Stimulated activated CD4-positive, alpha-beta T cell treated with anti-CD3 and anti-CD28 coated beads, Interleukin-12 subunit alpha, Interleukin-12 subunit beta, amount 100 ng/mL, for 48 hours (primary cell): ENCODE data around the gene CBFA2T3.
"Not testable (repeated sequence)": the region's sequence is repeated elsewhere in the genome, so short reads cannot be mapped to it uniquely, and the experiment has no call there.

Experiments used
- DNase-seq, 3 donors: peaks; one replicate each; pipeline ENCODE4 v3.0.0-alpha.2; 2020; ENCODE audit warnings: low read depth in 2 of 3, low spot score in 1 of 3

The CBFA2T3 gene

GRCh38 chr16:88977018-88977811 is at the start of gene CBFA2T3:
TSS of gene CBFA2T3 (minus strand) at chr16:88977207. CDS start at chr16:88976807, 400 bp downstream.
- DNase-seq = no peak

- DNase-seq = peak; percentile 42 to 64 (median 53)
Measured at GRCh38 chr16:89026121-89026612, 49.2 kb upstream of the CBFA2T3 start.

- DNase-seq = no peak
Measured at GRCh38 chr16:89025636-89026035, 48.6 kb upstream of the CBFA2T3 start.

- no peak for DNase-seq
Measured at GRCh38 chr16:89024546-89025060, 47.6 kb upstream of the CBFA2T3 start.

- no peak for DNase-seq
Measured at GRCh38 chr16:89023621-89024511, 46.9 kb upstream of the CBFA2T3 start.

GRCh38 chr16:89023151-89023551 is 46.1 kb upstream of the CBFA2T3 start:
- DNase-seq = no peak

- no peak for DNase-seq
Measured at GRCh38 chr16:89022051-89022836, 45.2 kb upstream of the CBFA2T3 start.

GRCh38 chr16:89020925-89021595 is 44.1 kb upstream of the CBFA2T3 start:
- no peak for DNase-seq

GRCh38 chr16:89020068-89020924 is 43.3 kb upstream of the CBFA2T3 start:
- DNase-seq = peak in 1 of 3 donors; percentile 21

GRCh38 chr16:89019511-89019910 is 42.5 kb upstream of the CBFA2T3 start:
- no peak for DNase-seq

GRCh38 chr16:89018282-89019158 is 41.5 kb upstream of the CBFA2T3 start:
- DNase-seq = no peak

- DNase-seq = no peak
Measured at GRCh38 chr16:89017543-89018281, 40.7 kb upstream of the CBFA2T3 start.

- not testable (repeated sequence) for DNase-seq
Measured at GRCh38 chr16:89016561-89016960, 39.6 kb upstream of the CBFA2T3 start.

GRCh38 chr16:89015271-89015859 is 38.4 kb upstream of the CBFA2T3 start:
- DNase-seq = no peak

GRCh38 chr16:89014403-89015230 is 37.6 kb upstream of the CBFA2T3 start:
- no peak for DNase-seq

GRCh38 chr16:89013692-89014402 is 36.8 kb upstream of the CBFA2T3 start:
- no peak for DNase-seq
